Measurements from ENCODE around the gene ARRDC2. TPM values are rescaled to one million over a fixed set of nuclear protein-coding genes. Genes with fewer than 3 reads are reported as not detected.

ARRDC2 gene
- total and polyA plus RNA-seq, 10 of the 15 experiments (the other 5 are each of a cell fraction or from before 2014, with no cell fraction given) = 0.48 to 10.1 (median 4.8) TPM

GRCh38 chr19:18058208-18059009 is 50.4 kb downstream of the ARRDC2 start (continued):
- TF ChIP-seq SKIL (IDR thresholded peaks at IDR 0.05; ENCODE audit: low read depth, poor library complexity, severe bottlenecking) = no peak
- no peak for TF ChIP-seq KLF5 (IDR thresholded peaks at IDR 0.05; ENCODE audit: partially characterized antibody)
- TF ChIP-seq ZNF24 (IDR thresholded peaks at IDR 0.05) = peak; percentile 91
- no peak for TF ChIP-seq MYC (IDR thresholded peaks at IDR 0.05; ENCODE audit: insufficient read depth, insufficient read length, insufficient replicate concordance, low read length, severe bottlenecking)
- TF ChIP-seq POLR2AphosphoS2 (IDR thresholded peaks at IDR 0.05; ENCODE audit: low read depth, low read length) = no peak
- TF ChIP-seq IKZF1 (conservative IDR thresholded peaks at IDR 0.05) = peak; percentile 67
- no peak for TF ChIP-seq PAX5 (IDR thresholded peaks at IDR 0.05; ENCODE audit: borderline replicate concordance, low read depth, low read length)
- no peak for TF ChIP-seq TCF3 (IDR thresholded peaks at IDR 0.05; ENCODE audit: borderline replicate concordance, insufficient read depth, low read depth, low read length)
- no peak for TF ChIP-seq ZBTB40 (IDR thresholded peaks at IDR 0.05; ENCODE audit: borderline replicate concordance)
- TF ChIP-seq IKZF2 (IDR thresholded peaks at IDR 0.05) = peak in 1 of 2 experiments; percentile 15; a peak in 1 of 4 replicates
- TF ChIP-seq E4F1 (IDR thresholded peaks at IDR 0.05; ENCODE audit: borderline replicate concordance, partially characterized antibody) = no peak
- peak; percentile 70 for TF ChIP-seq YY1 (IDR thresholded peaks at IDR 0.05; ENCODE audit: low read depth, low read length)
- TF ChIP-seq MTA3 (IDR thresholded peaks at IDR 0.05; ENCODE audit: borderline replicate concordance, low read length) = no peak
- TF ChIP-seq CTCF (IDR thresholded peaks at IDR 0.05 in 2 of 3, conservative IDR thresholded peaks at IDR 0.05 in 1 of 3; ENCODE audit: control insufficient read depth in 2 of 3, extremely low read depth in 1 of 3, insufficient read depth in 1 of 3, low read depth in 3 of 3, low read length in 3 of 3) = peak; percentile 77 to 86 (median 84)
- no peak for TF ChIP-seq SMAD1 (IDR thresholded peaks at IDR 0.05; ENCODE audit: low read depth, partially characterized antibody)
- no peak for TF ChIP-seq BACH1 (IDR thresholded peaks at IDR 0.05; ENCODE audit: borderline replicate concordance)
- 0 out of 2 replicates have a peak, but pooled peaks have one; percentile 12 for TF ChIP-seq RUNX3 (IDR thresholded peaks at IDR 0.05; ENCODE audit: low read length)
- TF ChIP-seq MEF2B (IDR thresholded peaks at IDR 0.05; ENCODE audit: partially characterized antibody, poor library complexity, severe bottlenecking) = peak; percentile 70

All from GM12878 (cell line).